WTC11 (cell line): ENCODE measurements around the gene RBM28. TPM values are rescaled to one million over a fixed set of nuclear protein-coding genes. Genes with fewer than 3 reads are reported as not detected.

Experiments used
- ATAC-seq: fragments of 200-7000 bp; cut with Tn5 transposase; 2 replicates; pipeline ENCODE4 v1.10.0; 2021; ENCODE audit warnings: mild to moderate bottlenecking, moderate library complexity
- CTCF ChIA-PET: fragments of 300-600 bp; sonication (Branson Sonifier 250); formaldehyde crosslinking; loops from one replicate; lab custom pipeline; 2021; ENCODE audit warnings: antibody characterized with exemption; lab: Charles Lee
- POLR2A ChIA-PET: fragments of 350-600 bp; sonication (Branson Sonifier 250); formaldehyde crosslinking; loops from one replicate; lab custom pipeline; 2021; ENCODE audit warnings: antibody characterized with exemption; lab: Charles Lee
- DNase-seq: peaks from one replicate; pipeline ENCODE4 v3.0.0; 2021; ENCODE audit warnings: low spot score
- H3K27ac Mint-ChIP-seq: 2 replicates; pipeline ENCODE4 v1.8.0; 2021; ENCODE audit warnings: mixed read lengths
- H3K27me3 Mint-ChIP-seq: 2 replicates; pipeline ENCODE4 v1.8.0; 2021; ENCODE audit warnings: low read depth, mild to moderate bottlenecking, moderate library complexity, mixed read lengths
- H3K36me3 Mint-ChIP-seq: 2 replicates; pipeline ENCODE4 v1.8.0; 2021; ENCODE audit warnings: mixed read lengths
- H3K4me1 Mint-ChIP-seq: 2 replicates; pipeline ENCODE4 v1.8.0; 2022; ENCODE audit warnings: mixed read lengths
- H3K4me3 Mint-ChIP-seq: 2 replicates; pipeline ENCODE4 v1.8.0; 2021; ENCODE audit warnings: mild to moderate bottlenecking, moderate library complexity, mixed read lengths
- H3K9me3 Mint-ChIP-seq: 2 replicates; pipeline ENCODE4 v1.8.0; 2021; ENCODE audit warnings: mixed read lengths
- CREM ChIP-seq: sonication (generic); formaldehyde crosslinking; IDR thresholded peaks from 2 replicates; pipeline ENCODE4 v1.8.1; 2022; ENCODE audit warnings: mild to moderate bottlenecking, missing genetic modification reagents, moderate library complexity
- ESRRA ChIP-seq: sonication (generic); formaldehyde crosslinking; IDR thresholded peaks from 2 replicates; pipeline ENCODE4 v1.8.1; 2022; ENCODE audit warnings: mild to moderate bottlenecking, missing genetic modification reagents, borderline replicate concordance
- HMGA2 ChIP-seq: fragments of 250-450 bp; sonication (Bioruptor Pico); IDR thresholded peaks from 2 replicates; pipeline ENCODE4 v1.4.0; 2021; ENCODE audit warnings: mild to moderate bottlenecking, moderate library complexity
- IRF2 ChIP-seq: sonication (generic); formaldehyde crosslinking; IDR thresholded peaks from 2 replicates; pipeline ENCODE4 v1.8.0; 2022; ENCODE audit warnings: low read depth, missing genetic modification reagents, borderline replicate concordance
- JUN ChIP-seq: sonication (generic); formaldehyde crosslinking; IDR thresholded peaks from 2 replicates; pipeline ENCODE4 v1.8.0; 2023; ENCODE audit warnings: mild to moderate bottlenecking, missing genetic modification reagents
- NFE2L1 ChIP-seq: sonication (generic); formaldehyde crosslinking; IDR thresholded peaks from 2 replicates; pipeline ENCODE4 v1.8.1; 2023; ENCODE audit warnings: missing genetic modification reagents
- NFYB ChIP-seq: sonication (generic); formaldehyde crosslinking; conservative IDR thresholded peaks from 2 replicates; pipeline ENCODE4 v1.8.0; 2022; ENCODE audit warnings: low read depth, missing genetic modification reagents
- NR1H2 ChIP-seq: sonication (generic); formaldehyde crosslinking; IDR thresholded peaks from 2 replicates; pipeline ENCODE4 v1.9.0; 2021; ENCODE audit warnings: mild to moderate bottlenecking, moderate library complexity, missing genetic modification reagents
- PRDM15 ChIP-seq: sonication (generic); formaldehyde crosslinking; IDR thresholded peaks from 2 replicates; pipeline ENCODE4 v1.8.0; 2022; ENCODE audit warnings: missing genetic modification reagents
- SMAD4 ChIP-seq: sonication (generic); formaldehyde crosslinking; IDR thresholded peaks from 2 replicates; pipeline ENCODE4 v1.8.0; 2022; ENCODE audit warnings: mild to moderate bottlenecking, missing genetic modification reagents
- USF2 ChIP-seq: sonication (generic); formaldehyde crosslinking; IDR thresholded peaks from 2 replicates; pipeline ENCODE4 v1.8.1; 2023; ENCODE audit warnings: mild to moderate bottlenecking, missing genetic modification reagents, moderate library complexity
- ZNF138 ChIP-seq: sonication (generic); formaldehyde crosslinking; conservative IDR thresholded peaks from 2 replicates; pipeline ENCODE4 v1.8.1; 2022; ENCODE audit warnings: mild to moderate bottlenecking, moderate library complexity, missing genetic modification reagents
- ZNF396 ChIP-seq: fragments of 250-450 bp; sonication (Bioruptor Pico); IDR thresholded peaks from 2 replicates; pipeline ENCODE4 v1.8.0; 2021; ENCODE audit warnings: mild to moderate bottlenecking, moderate library complexity, borderline replicate concordance
- total RNA-seq: library from RNA; stranded (reverse); gene quantifications from 3 replicates; pipeline ENCODE4 v1.2.3, GENCODE V29; 2021
- TF ChIP-seq, protein P1 (sequence below): sonication (generic); formaldehyde crosslinking; IDR thresholded peaks from 2 replicates; pipeline ENCODE4 v1.8.0; 2022; ENCODE audit warnings: mild to moderate bottlenecking, missing genetic modification reagents
- TF ChIP-seq, protein P2 (sequence below): sonication (generic); formaldehyde crosslinking; IDR thresholded peaks from 2 replicates; pipeline ENCODE4 v1.8.1; 2023; ENCODE audit warnings: mild to moderate bottlenecking, missing genetic modification reagents, borderline replicate concordance
- TF ChIP-seq, protein P3 (sequence below): fragments of 250-450 bp; sonication (Bioruptor Pico); conservative IDR thresholded peaks from 2 replicates; pipeline ENCODE4 v1.9.0; 2021; ENCODE audit warnings: mild to moderate bottlenecking

The RBM28 gene
- total RNA-seq, 1 experiment from 2014 or later = 66.1 TPM

GRCh38 chr7:128279124-128279713 lies 64.5 kb downstream of the RBM28 start:
- Mint-ChIP-seq H3K36me3 (peaks cover 28% of the 10 kb centered on the region), H3K4me3 (no peak overlapping the region), H3K4me1 (peaks cover 3% of the 10 kb centered on the region), H3K9me3 (peaks cover 31% of the 10 kb centered on the region), H3K27ac (no peak overlapping the region), H3K27me3 (peaks cover 3% of the 10 kb centered on the region)
- ATAC-seq = no peak
- CTCF ChIA-PET = no interaction called here
- DNase-seq = no peak
- POLR2A ChIA-PET = no interaction called here
- no peak for TF ChIP-seq ESRRA (CRISPR knock-in tag)
- no peak for TF ChIP-seq IRF2 (CRISPR knock-in tag)
- TF ChIP-seq, protein P1, sequence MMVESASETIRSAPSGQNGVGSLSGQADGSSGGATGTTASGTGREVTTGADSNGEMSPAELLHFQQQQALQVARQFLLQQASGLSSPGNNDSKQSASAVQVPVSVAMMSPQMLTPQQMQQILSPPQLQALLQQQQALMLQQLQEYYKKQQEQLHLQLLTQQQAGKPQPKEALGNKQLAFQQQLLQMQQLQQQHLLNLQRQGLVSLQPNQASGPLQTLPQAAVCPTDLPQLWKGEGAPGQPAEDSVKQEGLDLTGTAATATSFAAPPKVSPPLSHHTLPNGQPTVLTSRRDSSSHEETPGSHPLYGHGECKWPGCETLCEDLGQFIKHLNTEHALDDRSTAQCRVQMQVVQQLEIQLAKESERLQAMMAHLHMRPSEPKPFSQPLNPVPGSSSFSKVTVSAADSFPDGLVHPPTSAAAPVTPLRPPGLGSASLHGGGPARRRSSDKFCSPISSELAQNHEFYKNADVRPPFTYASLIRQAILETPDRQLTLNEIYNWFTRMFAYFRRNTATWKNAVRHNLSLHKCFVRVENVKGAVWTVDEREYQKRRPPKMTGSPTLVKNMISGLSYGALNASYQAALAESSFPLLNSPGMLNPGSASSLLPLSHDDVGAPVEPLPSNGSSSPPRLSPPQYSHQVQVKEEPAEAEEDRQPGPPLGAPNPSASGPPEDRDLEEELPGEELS = no peak
- peak; percentile 94 for TF ChIP-seq HMGA2

DNA sequence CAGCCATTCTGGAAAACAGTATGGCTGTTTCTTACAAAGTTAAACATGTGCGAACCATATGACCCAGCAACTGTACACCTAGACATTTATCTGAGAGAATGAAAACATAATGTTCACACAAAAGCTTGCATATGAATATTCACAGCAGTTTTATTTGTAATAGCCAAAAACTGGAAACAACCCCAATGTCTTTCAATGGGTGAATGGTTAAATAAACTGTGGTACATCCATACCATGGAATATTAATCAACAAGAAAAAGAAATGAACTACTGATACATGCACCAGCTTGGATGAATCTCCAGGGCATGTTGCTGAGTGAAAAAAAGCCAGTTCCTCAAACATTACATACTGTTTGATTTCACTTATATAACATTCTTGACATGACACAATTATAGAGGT lies 65.3 kb downstream of the RBM28 start:
- DNase-seq (no peak), ATAC-seq (no peak)
- H3K27me3 Mint-ChIP-seq = peaks cover 3% of the 10 kb centered on the region
- no peak overlapping the region for H3K4me3 Mint-ChIP-seq
- ChIA-PET CTCF (interaction anchor here (0.7 kb wide), 1 partner anchor 14 kb away, joined by 3 read pairs; no protein-coding TSS in a partner anchor), POLR2A (no interaction called here)
- H3K9me3 Mint-ChIP-seq = peaks cover 31% of the 10 kb centered on the region
- no peak overlapping the region for H3K27ac Mint-ChIP-seq
- peaks cover 10% of the 10 kb centered on the region for H3K4me1 Mint-ChIP-seq
- TF ChIP-seq, protein P2, sequence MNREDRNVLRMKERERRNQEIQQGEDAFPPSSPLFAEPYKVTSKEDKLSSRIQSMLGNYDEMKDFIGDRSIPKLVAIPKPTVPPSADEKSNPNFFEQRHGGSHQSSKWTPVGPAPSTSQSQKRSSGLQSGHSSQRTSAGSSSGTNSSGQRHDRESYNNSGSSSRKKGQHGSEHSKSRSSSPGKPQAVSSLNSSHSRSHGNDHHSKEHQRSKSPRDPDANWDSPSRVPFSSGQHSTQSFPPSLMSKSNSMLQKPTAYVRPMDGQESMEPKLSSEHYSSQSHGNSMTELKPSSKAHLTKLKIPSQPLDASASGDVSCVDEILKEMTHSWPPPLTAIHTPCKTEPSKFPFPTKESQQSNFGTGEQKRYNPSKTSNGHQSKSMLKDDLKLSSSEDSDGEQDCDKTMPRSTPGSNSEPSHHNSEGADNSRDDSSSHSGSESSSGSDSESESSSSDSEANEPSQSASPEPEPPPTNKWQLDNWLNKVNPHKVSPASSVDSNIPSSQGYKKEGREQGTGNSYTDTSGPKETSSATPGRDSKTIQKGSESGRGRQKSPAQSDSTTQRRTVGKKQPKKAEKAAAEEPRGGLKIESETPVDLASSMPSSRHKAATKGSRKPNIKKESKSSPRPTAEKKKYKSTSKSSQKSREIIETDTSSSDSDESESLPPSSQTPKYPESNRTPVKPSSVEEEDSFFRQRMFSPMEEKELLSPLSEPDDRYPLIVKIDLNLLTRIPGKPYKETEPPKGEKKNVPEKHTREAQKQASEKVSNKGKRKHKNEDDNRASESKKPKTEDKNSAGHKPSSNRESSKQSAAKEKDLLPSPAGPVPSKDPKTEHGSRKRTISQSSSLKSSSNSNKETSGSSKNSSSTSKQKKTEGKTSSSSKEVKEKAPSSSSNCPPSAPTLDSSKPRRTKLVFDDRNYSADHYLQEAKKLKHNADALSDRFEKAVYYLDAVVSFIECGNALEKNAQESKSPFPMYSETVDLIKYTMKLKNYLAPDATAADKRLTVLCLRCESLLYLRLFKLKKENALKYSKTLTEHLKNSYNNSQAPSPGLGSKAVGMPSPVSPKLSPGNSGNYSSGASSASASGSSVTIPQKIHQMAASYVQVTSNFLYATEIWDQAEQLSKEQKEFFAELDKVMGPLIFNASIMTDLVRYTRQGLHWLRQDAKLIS (CRISPR knock-in tag) = no peak
- TF ChIP-seq, protein P3, sequence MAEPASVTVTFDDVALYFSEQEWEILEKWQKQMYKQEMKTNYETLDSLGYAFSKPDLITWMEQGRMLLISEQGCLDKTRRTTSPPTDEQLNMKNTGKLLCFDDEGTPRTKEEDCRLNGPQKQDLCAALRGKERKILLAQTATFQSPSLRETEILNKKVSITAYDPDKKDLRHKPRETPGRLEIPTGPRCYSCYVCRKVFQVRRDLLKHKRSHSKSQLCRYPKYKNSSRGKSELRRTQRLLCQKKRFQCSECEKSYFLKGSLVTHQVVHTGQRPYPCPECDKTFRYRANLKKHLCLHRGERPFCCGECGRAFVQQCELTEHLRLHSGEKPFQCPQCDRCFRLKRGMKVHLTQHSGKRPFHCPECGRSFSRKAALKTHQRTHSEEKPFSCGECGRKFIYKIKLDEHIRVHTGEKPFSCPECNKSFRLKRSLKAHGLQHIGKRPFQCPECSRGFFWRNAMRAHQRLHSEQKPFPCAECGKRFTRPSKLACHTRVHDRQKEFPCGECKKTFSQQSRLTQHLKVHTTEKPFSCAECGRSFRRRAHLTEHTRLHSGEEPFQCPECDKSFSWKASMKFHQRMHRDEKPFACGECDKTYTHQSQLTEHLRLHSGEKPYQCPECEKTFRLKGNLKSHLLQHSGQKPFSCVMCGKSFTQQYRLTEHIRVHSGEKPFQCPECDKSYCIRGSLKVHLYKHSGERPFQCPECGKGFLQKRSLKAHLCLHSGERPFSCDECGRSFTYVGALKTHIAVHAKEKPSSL (CRISPR knock-in tag) = no peak
- TF ChIP-seq NR1H2 (CRISPR knock-in tag) (no peak), USF2 (no peak)
- TF ChIP-seq, protein P1 = no peak
- H3K36me3 Mint-ChIP-seq = peaks cover 28% of the 10 kb centered on the region

DNA sequence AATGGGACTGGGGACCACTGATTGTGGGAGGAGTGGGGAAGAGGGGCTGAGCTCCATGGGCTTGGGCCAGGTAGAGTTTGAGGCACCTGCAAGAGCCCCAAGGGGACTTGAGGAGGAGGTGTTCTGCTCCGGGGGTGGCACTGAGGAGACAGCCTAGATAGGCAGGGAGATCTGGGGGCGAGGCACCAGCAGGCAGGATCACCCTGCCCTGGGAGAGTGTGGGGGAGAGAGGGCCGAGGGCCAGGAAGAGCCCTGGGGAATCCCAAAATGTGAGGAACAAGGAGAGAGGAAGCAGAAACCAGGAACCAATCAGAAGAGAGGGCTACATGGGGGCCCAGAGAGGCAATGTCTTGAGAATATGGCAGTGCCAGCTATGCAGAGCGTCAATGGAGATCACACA lies 68.0 kb downstream of the RBM28 start:
- Mint-ChIP-seq H3K27me3 (peaks cover 8% of the 10 kb centered on the region), H3K27ac (no peak overlapping the region), H3K9me3 (peaks cover 22% of the 10 kb centered on the region), H3K4me1 (peaks cover 23% of the 10 kb centered on the region), H3K4me3 (no peak overlapping the region), H3K36me3 (peaks cover 18% of the 10 kb centered on the region)
- ChIA-PET CTCF (no interaction called here), POLR2A (no interaction called here)
- no peak for ATAC-seq
- no peak for DNase-seq
- TF ChIP-seq ZNF138 (CRISPR knock-in tag) (no peak), CREM (CRISPR knock-in tag) (no peak), SMAD4 (CRISPR knock-in tag) (no peak), ZNF396 (CRISPR knock-in tag) (no peak), NFYB (CRISPR knock-in tag) (no peak), PRDM15 (CRISPR knock-in tag) (no peak), JUN (CRISPR knock-in tag) (no peak), NFE2L1 (CRISPR knock-in tag) (no peak)
